Hepatocyte (in vitro differentiated cells): ENCODE data around the gene ZNRF3. TPM values are rescaled to one million over a fixed set of nuclear protein-coding genes. Genes with fewer than 3 reads are reported as not detected.

Experiments used
- DNase-seq: peaks from one replicate; pipeline ENCODE4 v3.0.0-alpha.2; 2016; ENCODE audit warnings: low spot score
- H2AFZ ChIP-seq: fragments of 200-600 bp; sonication (generic); 2 replicates; pipeline ENCODE4 v1.6.0; 2016; ENCODE audit warnings: antibody characterized with exemption, mild to moderate bottlenecking
- H3K27ac ChIP-seq: fragments of 200-600 bp; sonication (generic); 2 replicates; pipeline ENCODE4 v1.5.1; 2016; ENCODE audit warnings: mild to moderate bottlenecking
- H3K27me3 ChIP-seq: fragments of 200-600 bp; sonication (generic); 2 replicates; pipeline ENCODE4 v1.6.1; 2016
- H3K36me3 ChIP-seq: fragments of 200-600 bp; sonication (generic); replicated peaks from 2 replicates; pipeline ENCODE4 v1.5.1; 2016; ENCODE audit warnings: low read depth; ENCODE audit not compliant: insufficient read depth
- H3K4me1 ChIP-seq: fragments of 200-600 bp; sonication (generic); 2 replicates; pipeline ENCODE4 v1.5.1; 2016; ENCODE audit warnings: mild to moderate bottlenecking, moderate library complexity; ENCODE audit not compliant: insufficient read depth
- H3K4me2 ChIP-seq: fragments of 200-600 bp; sonication (generic); 2 replicates; pipeline ENCODE4 v1.6.0; 2016
- H3K4me3 ChIP-seq: fragments of 200-600 bp; sonication (generic); 2 replicates; pipeline ENCODE4 v1.5.1; 2016; ENCODE audit warnings: mild to moderate bottlenecking
- H3K79me2 ChIP-seq: fragments of 200-600 bp; sonication (generic); 2 replicates; pipeline ENCODE4 v1.6.0; 2017; ENCODE audit warnings: mild to moderate bottlenecking
- H3K9me2 ChIP-seq: fragments of 200-600 bp; sonication (generic); replicated peaks from 2 replicates; pipeline ENCODE4 v1.6.0; 2017; ENCODE audit warnings: mild to moderate bottlenecking; ENCODE audit not compliant: insufficient read depth
- H3K9me3 ChIP-seq: fragments of 200-600 bp; sonication (generic); 2 replicates; pipeline ENCODE4 v1.5.1; 2016; ENCODE audit warnings: low read depth, mild to moderate bottlenecking
- H4K20me1 ChIP-seq: fragments of 200-600 bp; sonication (generic); 2 replicates; pipeline ENCODE4 v1.6.0; 2016; ENCODE audit warnings: mild to moderate bottlenecking; ENCODE audit not compliant: insufficient read depth, poor library complexity, severe bottlenecking
- CTCF ChIP-seq: fragments of 200-600 bp; sonication (generic); IDR thresholded peaks from 2 replicates; pipeline ENCODE4 v1.5.1; 2016; ENCODE audit warnings: antibody characterized with exemption, mild to moderate bottlenecking; ENCODE audit not compliant: poor library complexity
- EZH2 ChIP-seq: fragments of 200-600 bp; sonication (generic); IDR thresholded peaks from 2 replicates; pipeline ENCODE4 v1.6.1; 2016; ENCODE audit warnings: antibody characterized with exemption, mild to moderate bottlenecking, borderline replicate concordance
- EZH2phosphoT487 ChIP-seq: fragments of 200-600 bp; sonication (generic); IDR thresholded peaks from one replicate; pipeline ENCODE4 v1.6.1; 2018; ENCODE audit warnings: antibody characterized with exemption, mild to moderate bottlenecking, low read depth, moderate library complexity; ENCODE audit not compliant: unreplicated experiment, severe bottlenecking
- WGBS: methylation state at CpG from one replicate; pipeline ENCODE4 v1.1.6; 2016; ENCODE audit warnings: low lambda C conversion rate; ENCODE audit errors: missing lambda C conversion rate; 5-methylcytosine and 5-hydroxymethylcytosine counted together
- polyA plus RNA-seq: library from polyadenylated mRNA; unstranded; fragments of >200 nt; fragmentation: Nextera tagmentation; extraction: Ambion mirVana; gene quantifications from 2 replicates; pipeline ENCODE4 v1.2.1, GENCODE V29; 2016
- total RNA-seq: library from RNA; depleted of rRNA; stranded (reverse); fragments of >200 nt; gene quantifications from 2 replicates; pipeline ENCODE4 v1.2.3, GENCODE V29; 2014

ZNRF3 gene
- total and polyA plus RNA-seq, 2 experiments from 2014 or later = 8.9 to 14.7 TPM

- Histone ChIP-seq H3K27me3 (no peaks in the 10 kb centered on the region), H3K9me2 (no peaks in the 10 kb centered on the region), H3K79me2 (peaks cover 81% of the 10 kb centered on the region), H2AFZ (no peak overlapping the region), H3K4me3 (no peak overlapping the region), H4K20me1 (no peaks in the 10 kb centered on the region), H3K9me3 (no peaks in the 10 kb centered on the region), H3K4me2 (peak overlapping the region; percentile 4), H3K36me3 (no peaks in the 10 kb centered on the region), H3K27ac (no peak overlapping the region), H3K4me1 (peaks cover 20% of the 10 kb centered on the region)
- 28% methylated on average over 2 of the region's 2 CpGs for WGBS
- DNase-seq = no peak
- TF ChIP-seq EZH2 = no peak
- no peak for TF ChIP-seq CTCF
- TF ChIP-seq EZH2phosphoT487 = no peak
Observed at GRCh38 chr22:28933321-28933720, 49.9 kb downstream of the ZNRF3 start.

- TF ChIP-seq EZH2phosphoT487 = no peak
- no peaks in the 10 kb centered on the region for H3K9me3 ChIP-seq
- peaks cover 20% of the 10 kb centered on the region for H3K4me1 ChIP-seq
- no peaks in the 10 kb centered on the region for H4K20me1 ChIP-seq
- peaks cover 83% of the 10 kb centered on the region for H3K79me2 ChIP-seq
- no peak overlapping the region for H2AFZ ChIP-seq
- no peaks in the 10 kb centered on the region for H3K9me2 ChIP-seq
- no peaks in the 10 kb centered on the region for H3K27me3 ChIP-seq
- peak overlapping the region; percentile 4 for H3K4me2 ChIP-seq
- H3K36me3 ChIP-seq = no peaks in the 10 kb centered on the region
- WGBS = 46% methylated on average over 3 of the region's 3 CpGs
- H3K4me3 ChIP-seq = no peak overlapping the region
- no peak for DNase-seq
- no peak overlapping the region for H3K27ac ChIP-seq
Observed at GRCh38 chr22:28934026-28934425, 50.7 kb downstream of the ZNRF3 start.

GRCh38 chr22:28935140-28935539 is 51.8 kb downstream of the ZNRF3 start:
- Histone ChIP-seq H3K9me3 (no peaks in the 10 kb centered on the region), H3K9me2 (no peaks in the 10 kb centered on the region), H3K4me2 (no peak overlapping the region), H3K36me3 (no peaks in the 10 kb centered on the region), H3K27me3 (no peaks in the 10 kb centered on the region), H3K4me3 (no peak overlapping the region), H3K4me1 (peaks cover 20% of the 10 kb centered on the region), H4K20me1 (no peaks in the 10 kb centered on the region), H2AFZ (no peak overlapping the region), H3K27ac (no peak overlapping the region), H3K79me2 (peaks cover 80% of the 10 kb centered on the region)
- no peak for TF ChIP-seq CTCF
- TF ChIP-seq EZH2phosphoT487 = no peak
- no peak for DNase-seq
- 83% methylated on average over 4 of the region's 4 CpGs for WGBS

GRCh38 chr22:28935713-28936112 is 52.3 kb downstream of the ZNRF3 start:
- H3K27ac ChIP-seq = no peak overlapping the region
- H3K79me2 ChIP-seq = peaks cover 80% of the 10 kb centered on the region
- DNase-seq = no peak
- H3K36me3 ChIP-seq = no peaks in the 10 kb centered on the region
- no peaks in the 10 kb centered on the region for H3K9me2 ChIP-seq
- H2AFZ ChIP-seq = no peak overlapping the region
- no peaks in the 10 kb centered on the region for H3K27me3 ChIP-seq
- H3K4me2 ChIP-seq = no peak overlapping the region
- H4K20me1 ChIP-seq = no peaks in the 10 kb centered on the region
- TF ChIP-seq CTCF = no peak
- TF ChIP-seq EZH2 = no peak
- no peak for TF ChIP-seq EZH2phosphoT487
- 96% methylated on average over 4 of the region's 4 CpGs for WGBS
- no peaks in the 10 kb centered on the region for H3K9me3 ChIP-seq
- H3K4me3 ChIP-seq = no peak overlapping the region
- H3K4me1 ChIP-seq = peaks cover 20% of the 10 kb centered on the region
